ENCODE measurements around the gene UGP2.

The UGP2 gene

GRCh38 chr2:63837036-63837594, 4.6 kb upstream of the UGP2 start:
- peak overlapping the region; percentile 19 for H3K4me3 ChIP-seq (ENCODE audit: low read length)
- H3K36me3 ChIP-seq (ENCODE audit: control insufficient read depth, low read length) = peaks cover 6% of the 10 kb centered on the region
- H4K20me1 ChIP-seq (ENCODE audit: control insufficient read depth, insufficient read depth, low read depth, low read length) = peaks cover under 1% of the 10 kb centered on the region; the same call in 1 of the 2 replicates
- no peaks in the 10 kb centered on the region for H3K27me3 ChIP-seq (ENCODE audit: control insufficient read depth, low read length)
- H3K9me3 ChIP-seq (ENCODE audit: control insufficient read depth, insufficient read depth, low read length) = no peaks in the 10 kb centered on the region
- H3K4me1 ChIP-seq (ENCODE audit: control insufficient read depth, low read length) = peaks cover 49% of the 10 kb centered on the region
- H3K4me2 ChIP-seq (ENCODE audit: low read length) = peak overlapping the region; percentile 81
- no peak overlapping the region for H3K27ac ChIP-seq (ENCODE audit: low read depth, low read length)
- H3F3A ChIP-seq (ENCODE audit: control insufficient read depth, insufficient read depth) = peaks cover 14% of the 10 kb centered on the region
- H3K79me2 ChIP-seq (ENCODE audit: control insufficient read depth, low read length) = peaks cover 21% of the 10 kb centered on the region
- H3K9me2 ChIP-seq (replicated peaks; ENCODE audit: control insufficient read depth, low read length) = no peaks in the 10 kb centered on the region
- TF ChIP-seq EZH2phosphoT487 (IDR thresholded peaks at IDR 0.05; ENCODE audit: borderline replicate concordance, low read length) (no peak), CTCF (IDR thresholded peaks at IDR 0.05; ENCODE audit: low read depth, low read length, poor library complexity, severe bottlenecking) (no peak)

- TF ChIP-seq EZH2phosphoT487 (IDR thresholded peaks at IDR 0.05; ENCODE audit: borderline replicate concordance, low read length) (no peak), CTCF (IDR thresholded peaks at IDR 0.05; ENCODE audit: low read depth, low read length, poor library complexity, severe bottlenecking) (no peak)
- H3K79me2 ChIP-seq (ENCODE audit: control insufficient read depth, low read length) = peaks cover 52% of the 10 kb centered on the region
- no peaks in the 10 kb centered on the region for H3K27me3 ChIP-seq (ENCODE audit: control insufficient read depth, low read length)
- H3K4me2 ChIP-seq (ENCODE audit: low read length) = peak overlapping the region; percentile 81
- H3K4me3 ChIP-seq (ENCODE audit: low read length) = peak overlapping the region; percentile 82
- no peaks in the 10 kb centered on the region for H3K9me2 ChIP-seq (replicated peaks; ENCODE audit: control insufficient read depth, low read length)
- H4K20me1 ChIP-seq (ENCODE audit: control insufficient read depth, insufficient read depth, low read depth, low read length) = peaks cover 24% of the 10 kb centered on the region; the same call in 1 of the 2 replicates
- peaks cover 38% of the 10 kb centered on the region for H3K36me3 ChIP-seq (ENCODE audit: control insufficient read depth, low read length)
- H3K27ac ChIP-seq (ENCODE audit: low read depth, low read length) = peak overlapping the region; percentile 93
- H3K4me1 ChIP-seq (ENCODE audit: control insufficient read depth, low read length) = peaks cover 76% of the 10 kb centered on the region
- peaks cover 14% of the 10 kb centered on the region for H3F3A ChIP-seq (ENCODE audit: control insufficient read depth, insufficient read depth)
- no peaks in the 10 kb centered on the region for H3K9me3 ChIP-seq (ENCODE audit: control insufficient read depth, insufficient read depth, low read length)
Observed at GRCh38 chr2:63840081-63840784, 1.5 kb upstream of the UGP2 start.

GRCh38 chr2:63840785-63841253, 877 bp upstream of the UGP2 start:
- peaks cover 43% of the 10 kb centered on the region for H3K36me3 ChIP-seq (ENCODE audit: control insufficient read depth, low read length)
- H3K9me3 ChIP-seq (ENCODE audit: control insufficient read depth, insufficient read depth, low read length) = no peaks in the 10 kb centered on the region
- peaks cover 79% of the 10 kb centered on the region for H3K4me1 ChIP-seq (ENCODE audit: control insufficient read depth, low read length)
- H3F3A ChIP-seq (ENCODE audit: control insufficient read depth, insufficient read depth) = peaks cover 14% of the 10 kb centered on the region
- peak overlapping the region; percentile 82 for H3K4me3 ChIP-seq (ENCODE audit: low read length)
- no peaks in the 10 kb centered on the region for H3K27me3 ChIP-seq (ENCODE audit: control insufficient read depth, low read length)
- peaks cover 24% of the 10 kb centered on the region; the same call in 1 of the 2 replicates for H4K20me1 ChIP-seq (ENCODE audit: control insufficient read depth, insufficient read depth, low read depth, low read length)
- no peak for TF ChIP-seq EZH2phosphoT487 (IDR thresholded peaks at IDR 0.05; ENCODE audit: borderline replicate concordance, low read length)
- no peak for TF ChIP-seq CTCF (IDR thresholded peaks at IDR 0.05; ENCODE audit: low read depth, low read length, poor library complexity, severe bottlenecking)
- peaks cover 58% of the 10 kb centered on the region for H3K79me2 ChIP-seq (ENCODE audit: control insufficient read depth, low read length)
- H3K27ac ChIP-seq (ENCODE audit: low read depth, low read length) = peak overlapping the region; percentile 93
- H3K4me2 ChIP-seq (ENCODE audit: low read length) = peak overlapping the region; percentile 81
- H3K9me2 ChIP-seq (replicated peaks; ENCODE audit: control insufficient read depth, low read length) = no peaks in the 10 kb centered on the region
